Activated naive CD8-positive, alpha-beta T cell treated with anti-CD3 and anti-CD28 coated beads, Interleukin-2, amount 50 U/mL, for 24 hours (primary cell): ENCODE results near the gene FBXW10.
"Not testable (repeated sequence)": the region's sequence is repeated elsewhere in the genome, so short reads cannot be mapped to it uniquely, and the experiment has no call there.

Experiments used
- ATAC-seq: fragments of 150-1000 bp; cut with Tn5 transposase; one replicate; pipeline ENCODE4 v1.10.0; 2021
- DNase-seq: peaks from one replicate; pipeline ENCODE4 v3.0.0; 2021
- H3K27ac Mint-ChIP-seq: one replicate; pipeline ENCODE4 v1.8.0; 2021; ENCODE audit warnings: mild to moderate bottlenecking, mixed read lengths
- H3K27me3 Mint-ChIP-seq: one replicate; pipeline ENCODE4 v1.8.0; 2021; ENCODE audit warnings: mixed read lengths
- H3K36me3 Mint-ChIP-seq: one replicate; pipeline ENCODE4 v1.8.0; 2021; ENCODE audit warnings: low read depth, mixed read lengths
- H3K4me1 Mint-ChIP-seq: one replicate; pipeline ENCODE4 v1.8.0; 2021; ENCODE audit warnings: mixed read lengths
- H3K4me3 Mint-ChIP-seq: one replicate; pipeline ENCODE4 v1.8.0; 2021; ENCODE audit warnings: mild to moderate bottlenecking, moderate library complexity, mixed read lengths
- H3K9me3 Mint-ChIP-seq: one replicate; pipeline ENCODE4 v1.8.0; 2021; ENCODE audit warnings: mixed read lengths

Gene FBXW10

DNA sequence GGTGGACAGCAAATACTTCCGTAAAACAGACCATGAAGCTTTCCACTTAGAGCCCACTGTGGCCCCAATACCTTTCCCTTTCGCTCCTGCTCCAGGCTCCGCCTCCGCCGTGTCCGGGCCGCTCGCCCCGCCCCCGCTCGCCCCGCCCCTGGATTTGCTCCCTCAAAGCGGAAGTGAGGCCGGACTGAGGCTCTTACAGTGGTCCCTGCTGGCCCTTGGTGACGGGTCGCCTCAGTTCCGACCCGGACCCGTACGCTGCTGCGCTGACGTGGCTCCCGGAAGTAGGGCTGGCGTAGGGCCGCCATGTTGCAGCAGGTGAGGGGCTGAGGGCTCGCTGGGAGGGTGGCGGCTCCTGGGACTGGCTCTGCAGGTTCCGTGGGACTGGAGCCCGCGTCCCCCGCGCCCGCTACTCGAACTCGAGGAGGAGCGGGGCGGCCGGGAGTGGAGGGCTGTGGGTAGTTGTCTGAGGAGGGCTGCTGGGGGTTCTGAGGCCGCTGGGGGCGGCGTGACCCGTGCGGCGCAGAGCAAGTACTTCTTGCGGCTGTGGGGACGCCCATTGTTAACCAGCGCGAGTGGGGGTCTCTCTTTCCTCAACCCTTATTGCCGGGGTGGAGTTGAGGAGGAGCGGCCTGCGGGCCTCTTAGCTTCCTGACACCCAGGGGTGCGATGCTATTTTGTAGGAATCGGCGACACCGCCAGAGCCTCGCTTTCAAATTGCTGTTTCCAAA lies 37.3 kb downstream of the FBXW10 start, which contains the start of gene TVP23B:
Gene TVP23B, plus strand, starts transcription at position 193 of the 728 bp plus-strand sequence. Its CDS starts 111 bp downstream, at position 304.
- Mint-ChIP-seq H3K4me1 (peaks cover 23% of the 10 kb centered on the region), H3K27ac (peak within 1 kb of the TSS; percentile 84), H3K4me3 (peak within 1 kb of the TSS; percentile 80)
- not testable (repeated sequence) for H3K27me3 Mint-ChIP-seq, H3K9me3 Mint-ChIP-seq, H3K36me3 Mint-ChIP-seq
- DNase-seq (peak; percentile 97), ATAC-seq (peak; percentile 100)

- not testable (repeated sequence) for H3K36me3 Mint-ChIP-seq, ATAC-seq, DNase-seq, H3K9me3 Mint-ChIP-seq, H3K27me3 Mint-ChIP-seq
- peak overlapping the region; percentile 80 for H3K4me3 Mint-ChIP-seq
- H3K4me1 Mint-ChIP-seq = peaks cover 23% of the 10 kb centered on the region
- H3K27ac Mint-ChIP-seq = peak overlapping the region; percentile 72
Observed at GRCh38 chr17:18781805-18782204, 38.0 kb downstream of the FBXW10 start.

GRCh38 chr17:18785933-18786332 lies 42.1 kb downstream of the FBXW10 start:
- H3K9me3 Mint-ChIP-seq, H3K4me3 Mint-ChIP-seq, H3K27ac Mint-ChIP-seq, DNase-seq, ATAC-seq, H3K27me3 Mint-ChIP-seq: not testable (repeated sequence)
- H3K4me1 Mint-ChIP-seq = peaks cover 26% of the 10 kb centered on the region
- peaks cover 16% of the 10 kb centered on the region for H3K36me3 Mint-ChIP-seq

DNA sequence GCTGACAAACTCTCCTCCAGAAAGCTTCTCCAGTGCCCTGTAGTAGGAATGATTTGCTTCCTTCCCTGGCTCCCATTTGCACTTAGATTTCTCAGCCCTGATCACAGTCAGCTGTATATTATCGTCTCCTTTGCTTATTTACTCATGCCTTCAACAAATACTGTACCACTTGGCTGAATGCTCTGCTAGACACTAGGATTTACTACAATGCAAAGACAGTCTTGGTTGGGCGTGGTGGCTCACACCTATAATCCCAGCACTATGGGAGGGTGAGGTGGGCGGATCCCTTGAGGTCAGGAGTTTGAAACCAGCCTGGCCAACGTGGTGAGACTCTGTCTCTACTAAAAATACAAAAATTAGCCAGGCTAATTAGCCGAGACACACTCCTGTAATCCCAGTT lies 43.0 kb downstream of the FBXW10 start:
- peaks cover 24% of the 10 kb centered on the region for H3K4me1 Mint-ChIP-seq
- DNase-seq, ATAC-seq, H3K27ac Mint-ChIP-seq, H3K4me3 Mint-ChIP-seq, H3K27me3 Mint-ChIP-seq, H3K9me3 Mint-ChIP-seq: not testable (repeated sequence)
- peaks cover 16% of the 10 kb centered on the region for H3K36me3 Mint-ChIP-seq

GRCh38 chr17:18791402-18791801 lies 47.5 kb downstream of the FBXW10 start:
- H3K4me3 Mint-ChIP-seq, H3K27ac Mint-ChIP-seq, H3K9me3 Mint-ChIP-seq, H3K27me3 Mint-ChIP-seq, DNase-seq: not testable (repeated sequence)
- Mint-ChIP-seq H3K36me3 (peaks cover 19% of the 10 kb centered on the region), H3K4me1 (peaks cover 13% of the 10 kb centered on the region)
- peak; percentile 57 for ATAC-seq

- not testable (repeated sequence) for ATAC-seq, H3K9me3 Mint-ChIP-seq, H3K27me3 Mint-ChIP-seq, H3K4me1 Mint-ChIP-seq, DNase-seq, H3K4me3 Mint-ChIP-seq, H3K27ac Mint-ChIP-seq
- peaks cover 23% of the 10 kb centered on the region for H3K36me3 Mint-ChIP-seq
Observed at GRCh38 chr17:18794841-18795240, 51.0 kb downstream of the FBXW10 start.

- not testable (repeated sequence) for H3K4me3 Mint-ChIP-seq, H3K27me3 Mint-ChIP-seq, DNase-seq, H3K9me3 Mint-ChIP-seq, H3K4me1 Mint-ChIP-seq, H3K27ac Mint-ChIP-seq, ATAC-seq
- peaks cover 28% of the 10 kb centered on the region for H3K36me3 Mint-ChIP-seq
Observed at GRCh38 chr17:18796887-18797286, 53.0 kb downstream of the FBXW10 start.

DNA sequence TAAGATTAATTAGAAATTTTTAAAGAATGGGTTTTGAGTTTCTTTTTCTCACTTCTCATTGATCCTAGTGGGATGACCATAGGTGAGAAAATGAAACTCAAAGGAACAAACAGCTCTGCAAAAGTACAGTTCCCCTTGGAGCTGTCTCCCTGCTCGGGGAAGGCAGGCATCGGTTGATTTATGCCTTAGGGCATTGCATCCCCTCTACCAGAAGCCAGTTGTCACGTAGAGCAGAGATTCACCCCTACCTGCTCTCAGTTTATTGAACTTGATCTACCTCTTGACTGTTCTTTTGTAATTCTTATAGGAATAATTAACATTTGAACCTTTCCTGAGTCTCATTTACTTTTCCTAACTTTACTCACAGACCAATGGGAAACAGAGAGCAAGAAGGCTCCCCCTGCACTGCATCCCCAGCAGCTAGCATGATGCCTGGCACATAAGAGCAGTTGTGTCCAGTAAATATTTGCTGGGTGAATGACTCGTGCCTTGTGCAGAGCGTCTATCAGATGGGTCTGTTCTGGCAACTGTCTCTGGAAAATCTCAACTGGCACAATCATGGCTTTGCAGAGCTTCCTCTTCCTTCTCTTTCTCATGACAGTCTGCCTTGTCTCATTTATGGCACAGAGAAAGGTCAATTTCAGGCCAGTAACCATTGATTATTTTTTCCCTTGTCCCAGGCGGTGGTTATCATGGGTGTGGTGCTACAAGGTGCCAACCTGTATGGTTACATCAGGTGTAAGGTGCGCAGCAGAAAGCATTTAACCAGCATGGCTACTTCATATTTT lies 59.8 kb downstream of the FBXW10 start:
- not testable (repeated sequence) for H3K4me3 Mint-ChIP-seq, H3K27me3 Mint-ChIP-seq, ATAC-seq, H3K4me1 Mint-ChIP-seq, H3K27ac Mint-ChIP-seq, H3K9me3 Mint-ChIP-seq, DNase-seq
- H3K36me3 Mint-ChIP-seq = peaks cover 24% of the 10 kb centered on the region

GRCh38 chr17:18815924-18816323 lies 72.1 kb downstream of the FBXW10 start:
- not testable (repeated sequence) for H3K9me3 Mint-ChIP-seq, H3K36me3 Mint-ChIP-seq, H3K4me3 Mint-ChIP-seq, ATAC-seq, H3K27me3 Mint-ChIP-seq, H3K4me1 Mint-ChIP-seq, H3K27ac Mint-ChIP-seq, DNase-seq

GRCh38 chr17:18816489-18817371 lies 72.9 kb downstream of the FBXW10 start:
- not testable (repeated sequence) for H3K4me1 Mint-ChIP-seq, H3K27ac Mint-ChIP-seq, H3K9me3 Mint-ChIP-seq, H3K36me3 Mint-ChIP-seq, H3K4me3 Mint-ChIP-seq, H3K27me3 Mint-ChIP-seq
- peak; percentile 61 for ATAC-seq
- peak; percentile 16 for DNase-seq

GRCh38 chr17:18821430-18821829 lies 77.6 kb downstream of the FBXW10 start:
- not testable (repeated sequence) for H3K27me3 Mint-ChIP-seq, H3K36me3 Mint-ChIP-seq, ATAC-seq, H3K4me1 Mint-ChIP-seq, DNase-seq, H3K9me3 Mint-ChIP-seq, H3K27ac Mint-ChIP-seq, H3K4me3 Mint-ChIP-seq

DNA sequence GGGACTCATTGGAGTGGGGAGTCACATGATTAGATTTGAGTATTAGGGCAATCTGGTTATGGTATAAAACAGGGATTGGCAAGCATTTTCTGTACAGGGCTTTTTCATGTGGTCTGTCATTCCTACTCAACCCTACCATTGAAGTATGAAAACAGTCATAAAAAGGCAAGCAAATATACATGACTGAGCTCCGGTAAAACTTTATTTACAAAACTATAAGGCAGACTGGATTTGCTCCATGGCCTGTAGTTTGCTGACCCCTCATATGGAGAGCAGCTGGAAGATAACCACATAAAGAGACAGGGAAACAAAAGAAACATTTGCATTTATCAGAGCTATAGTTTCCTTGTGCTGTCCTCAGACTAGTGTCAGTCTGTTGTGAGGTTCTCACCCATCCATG lies 83.8 kb downstream of the FBXW10 start:
- H3K9me3 Mint-ChIP-seq, H3K4me1 Mint-ChIP-seq, H3K4me3 Mint-ChIP-seq, H3K27me3 Mint-ChIP-seq, H3K27ac Mint-ChIP-seq, ATAC-seq, H3K36me3 Mint-ChIP-seq, DNase-seq: not testable (repeated sequence)
